ENCODE measurements around the gene CLK3. TPM values are rescaled to one million over a fixed set of nuclear protein-coding genes. Genes with fewer than 3 reads are reported as not detected.

CLK3 gene
- polyA plus RNA-seq, 2 of the 4 experiments (the other 2 are of a cell fraction), result 35.7 to 48.2 TPM

DNA sequence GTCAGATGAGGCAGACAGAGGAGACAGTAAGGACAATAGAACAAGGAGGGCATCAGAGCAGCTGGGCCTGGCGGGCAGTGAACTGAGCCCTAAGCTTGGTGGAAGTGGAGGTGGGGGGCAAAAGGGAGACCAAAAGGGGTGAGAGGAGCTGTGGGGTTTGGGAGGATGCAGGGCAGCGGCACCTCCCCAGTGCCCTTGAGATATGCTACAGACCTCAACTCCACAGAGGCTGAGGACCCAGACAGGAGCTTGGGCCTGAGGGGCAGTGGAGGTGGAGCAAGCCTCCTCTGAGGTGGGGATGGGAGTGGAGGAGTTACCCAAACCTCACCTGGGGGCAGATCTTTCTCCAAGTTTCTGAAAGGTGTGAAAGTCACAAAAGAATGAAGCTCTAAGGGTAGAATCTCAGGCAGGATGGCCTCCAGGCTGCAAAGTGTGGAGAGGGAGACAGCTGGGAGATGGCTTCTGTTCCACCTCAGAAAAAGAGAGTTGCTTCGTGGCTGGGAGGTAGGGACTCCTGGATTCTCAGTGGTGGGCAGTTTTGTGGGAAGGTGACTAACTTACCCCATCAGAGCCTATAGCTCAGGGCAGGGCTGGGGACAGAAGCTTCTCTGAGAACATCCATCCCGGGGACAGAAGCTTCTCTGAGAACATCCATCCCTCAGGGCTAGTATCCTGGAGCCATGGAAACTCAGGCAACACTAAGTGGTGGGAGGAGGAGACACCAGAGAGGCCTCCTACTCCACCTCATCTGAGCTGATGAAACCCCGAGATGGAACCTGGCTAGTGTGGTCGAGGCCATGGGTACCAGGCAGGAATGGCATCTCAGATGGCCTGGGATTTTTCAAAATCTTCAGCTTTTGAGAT lies 2.3 kb upstream of the CLK3 start:
- ATAC-seq (no peak), FAIRE-seq (no peak), DNase-seq (ENCODE audit: low read depth in 1 of 2, low spot score in 1 of 2) (no peak)
- Histone ChIP-seq H3K27ac (peak overlapping the region in 1 of 2 experiments; percentile 98; a peak in 2 of 6 replicates), H3K4me1 (peaks cover 11% of the 10 kb centered on the region; the same call in 1 of the 3 replicates), H3K9me3 (no peaks in the 10 kb centered on the region), H3K4me3 (no peak overlapping the region), H3K4me2 (peak overlapping the region; percentile 86)
- ChIA-PET CTCF (interaction anchor here (0.9 to 3.5 kb wide), 4 partner anchors 8 to 174 kb away, joined by 3 to 17 read pairs (median 6); no protein-coding TSS in a partner anchor), POLR2A (interaction anchor here (1.3 kb wide), 1 partner anchor 15 kb away, joined by 3 read pairs; no protein-coding TSS in a partner anchor)
- no peak for TF ChIP-seq JUN (IDR thresholded peaks at IDR 0.05)
- TF ChIP-seq ZFP36 (IDR thresholded peaks at IDR 0.05; ENCODE audit: borderline replicate concordance, partially characterized antibody), result no peak
- TF ChIP-seq, protein P1, sequence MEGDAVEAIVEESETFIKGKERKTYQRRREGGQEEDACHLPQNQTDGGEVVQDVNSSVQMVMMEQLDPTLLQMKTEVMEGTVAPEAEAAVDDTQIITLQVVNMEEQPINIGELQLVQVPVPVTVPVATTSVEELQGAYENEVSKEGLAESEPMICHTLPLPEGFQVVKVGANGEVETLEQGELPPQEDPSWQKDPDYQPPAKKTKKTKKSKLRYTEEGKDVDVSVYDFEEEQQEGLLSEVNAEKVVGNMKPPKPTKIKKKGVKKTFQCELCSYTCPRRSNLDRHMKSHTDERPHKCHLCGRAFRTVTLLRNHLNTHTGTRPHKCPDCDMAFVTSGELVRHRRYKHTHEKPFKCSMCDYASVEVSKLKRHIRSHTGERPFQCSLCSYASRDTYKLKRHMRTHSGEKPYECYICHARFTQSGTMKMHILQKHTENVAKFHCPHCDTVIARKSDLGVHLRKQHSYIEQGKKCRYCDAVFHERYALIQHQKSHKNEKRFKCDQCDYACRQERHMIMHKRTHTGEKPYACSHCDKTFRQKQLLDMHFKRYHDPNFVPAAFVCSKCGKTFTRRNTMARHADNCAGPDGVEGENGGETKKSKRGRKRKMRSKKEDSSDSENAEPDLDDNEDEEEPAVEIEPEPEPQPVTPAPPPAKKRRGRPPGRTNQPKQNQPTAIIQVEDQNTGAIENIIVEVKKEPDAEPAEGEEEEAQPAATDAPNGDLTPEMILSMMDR (IDR thresholded peaks at IDR 0.05), result no peak
- TF ChIP-seq ZC3H11A (IDR thresholded peaks at IDR 0.05), result no peak
- no peak for TF ChIP-seq NFE2L2 (conservative IDR thresholded peaks at IDR 0.05; ENCODE audit: low read length)
- TF ChIP-seq MYC (IDR thresholded peaks at IDR 0.05; ENCODE audit: borderline replicate concordance, low read length), result no peak
- 85% methylated on average over 6 of the region's 6 CpGs for WGBS (ENCODE audit: missing lambda C conversion rate)

DNA sequence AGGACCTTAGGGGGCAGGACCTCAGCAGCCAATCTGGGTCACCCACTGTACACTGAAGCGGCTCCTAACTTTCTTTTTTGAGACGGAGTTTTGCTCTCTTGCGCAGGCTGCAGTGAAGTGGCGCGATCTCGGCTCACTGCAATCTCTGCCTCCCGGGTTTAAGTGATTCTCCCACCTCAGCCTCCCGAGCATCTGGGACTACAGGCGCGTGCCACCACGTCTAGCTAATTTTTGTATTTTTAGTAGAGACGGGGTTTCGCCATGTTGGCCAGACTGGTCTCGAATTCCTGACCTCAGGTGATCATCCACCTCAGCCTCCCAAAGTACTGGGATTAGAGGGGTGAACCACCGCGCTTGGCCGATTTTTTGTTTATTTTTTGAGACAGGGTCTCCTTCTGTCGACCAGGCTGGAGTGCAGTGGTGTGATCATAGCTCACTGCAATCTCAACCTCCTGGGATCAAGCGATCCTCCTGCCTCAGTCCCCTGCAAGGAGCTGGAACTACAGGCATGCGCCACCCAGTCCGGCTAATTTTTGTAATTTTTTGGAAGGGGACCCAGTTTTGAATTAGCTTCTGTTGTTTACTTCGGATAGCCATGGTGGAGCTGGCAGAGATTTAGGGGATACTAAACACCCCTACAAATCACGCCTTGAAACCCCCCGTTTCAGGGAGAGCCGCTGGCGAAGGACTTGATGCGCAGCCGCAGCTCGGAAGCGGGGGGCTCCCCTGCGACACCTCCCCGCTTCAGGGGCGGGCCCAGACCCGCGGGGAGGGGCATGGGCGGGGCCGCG lies 1.5 kb upstream of the CLK3 start:
- 36% methylated on average over 22 of the region's 38 CpGs for WGBS (ENCODE audit: missing lambda C conversion rate)
- H3K9me3 ChIP-seq, result no peaks in the 10 kb centered on the region
- peak overlapping the region; percentile 86 for H3K4me2 ChIP-seq
- CTCF ChIA-PET, result interaction anchor here (0.9 to 13.4 kb wide), 6 partner anchors 10 to 175 kb away, joined by 3 to 218 read pairs (median 4); no protein-coding TSS in a partner anchor
- peak in 1 of 2 experiments; percentile 64 for DNase-seq (ENCODE audit: low read depth in 1 of 2, low spot score in 1 of 2)
- peak overlapping the region; percentile 91 to 98 for H3K27ac ChIP-seq
- H3K4me1 ChIP-seq, result peaks cover 11% of the 10 kb centered on the region; the same call in 1 of the 3 replicates
- POLR2A ChIA-PET, result interaction anchor here (1.3 to 2.0 kb wide), 3 partner anchors 16 to 73 kb away, joined by 3 to 13 read pairs (median 3); partner anchors contain the start of gene ARID3B
- no peak for FAIRE-seq
- peak overlapping the region; percentile 93 for H3K4me3 ChIP-seq
- ATAC-seq, result no peak
- TF ChIP-seq, protein P1 (IDR thresholded peaks at IDR 0.05), result no peak
- TF ChIP-seq CBX8 (IDR thresholded peaks at IDR 0.05), result no peak
- TF ChIP-seq NPAS2 (CRISPR knock-in tag; IDR thresholded peaks at IDR 0.05; ENCODE audit: borderline replicate concordance), result no peak
- TF ChIP-seq ZSCAN20 (CRISPR knock-in tag; IDR thresholded peaks at IDR 0.05), result no peak
- TF ChIP-seq RARB (CRISPR knock-in tag; IDR thresholded peaks at IDR 0.05), result no peak
- no peak for TF ChIP-seq HOXB5 (CRISPR knock-in tag; IDR thresholded peaks at IDR 0.05)
- TF ChIP-seq RAD21 (conservative IDR thresholded peaks at IDR 0.05 in 1 of 2, IDR thresholded peaks at IDR 0.05 in 1 of 2), result no peak
- TF ChIP-seq, protein P2, sequence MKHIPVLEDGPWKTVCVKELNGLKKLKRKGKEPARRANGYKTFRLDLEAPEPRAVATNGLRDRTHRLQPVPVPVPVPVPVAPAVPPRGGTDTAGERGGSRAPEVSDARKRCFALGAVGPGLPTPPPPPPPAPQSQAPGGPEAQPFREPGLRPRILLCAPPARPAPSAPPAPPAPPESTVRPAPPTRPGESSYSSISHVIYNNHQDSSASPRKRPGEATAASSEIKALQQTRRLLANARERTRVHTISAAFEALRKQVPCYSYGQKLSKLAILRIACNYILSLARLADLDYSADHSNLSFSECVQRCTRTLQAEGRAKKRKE (CRISPR knock-in tag; IDR thresholded peaks at IDR 0.05; ENCODE audit: low read depth), result no peak
- TF ChIP-seq MYC (IDR thresholded peaks at IDR 0.05; ENCODE audit: borderline replicate concordance, low read length), result no peak
- TF ChIP-seq, protein P3, sequence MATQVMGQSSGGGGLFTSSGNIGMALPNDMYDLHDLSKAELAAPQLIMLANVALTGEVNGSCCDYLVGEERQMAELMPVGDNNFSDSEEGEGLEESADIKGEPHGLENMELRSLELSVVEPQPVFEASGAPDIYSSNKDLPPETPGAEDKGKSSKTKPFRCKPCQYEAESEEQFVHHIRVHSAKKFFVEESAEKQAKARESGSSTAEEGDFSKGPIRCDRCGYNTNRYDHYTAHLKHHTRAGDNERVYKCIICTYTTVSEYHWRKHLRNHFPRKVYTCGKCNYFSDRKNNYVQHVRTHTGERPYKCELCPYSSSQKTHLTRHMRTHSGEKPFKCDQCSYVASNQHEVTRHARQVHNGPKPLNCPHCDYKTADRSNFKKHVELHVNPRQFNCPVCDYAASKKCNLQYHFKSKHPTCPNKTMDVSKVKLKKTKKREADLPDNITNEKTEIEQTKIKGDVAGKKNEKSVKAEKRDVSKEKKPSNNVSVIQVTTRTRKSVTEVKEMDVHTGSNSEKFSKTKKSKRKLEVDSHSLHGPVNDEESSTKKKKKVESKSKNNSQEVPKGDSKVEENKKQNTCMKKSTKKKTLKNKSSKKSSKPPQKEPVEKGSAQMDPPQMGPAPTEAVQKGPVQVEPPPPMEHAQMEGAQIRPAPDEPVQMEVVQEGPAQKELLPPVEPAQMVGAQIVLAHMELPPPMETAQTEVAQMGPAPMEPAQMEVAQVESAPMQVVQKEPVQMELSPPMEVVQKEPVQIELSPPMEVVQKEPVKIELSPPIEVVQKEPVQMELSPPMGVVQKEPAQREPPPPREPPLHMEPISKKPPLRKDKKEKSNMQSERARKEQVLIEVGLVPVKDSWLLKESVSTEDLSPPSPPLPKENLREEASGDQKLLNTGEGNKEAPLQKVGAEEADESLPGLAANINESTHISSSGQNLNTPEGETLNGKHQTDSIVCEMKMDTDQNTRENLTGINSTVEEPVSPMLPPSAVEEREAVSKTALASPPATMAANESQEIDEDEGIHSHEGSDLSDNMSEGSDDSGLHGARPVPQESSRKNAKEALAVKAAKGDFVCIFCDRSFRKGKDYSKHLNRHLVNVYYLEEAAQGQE (IDR thresholded peaks at IDR 0.05), result no peak
- TF ChIP-seq NR3C1 (IDR thresholded peaks at IDR 0.05), result no peak
- TF ChIP-seq, protein P4, sequence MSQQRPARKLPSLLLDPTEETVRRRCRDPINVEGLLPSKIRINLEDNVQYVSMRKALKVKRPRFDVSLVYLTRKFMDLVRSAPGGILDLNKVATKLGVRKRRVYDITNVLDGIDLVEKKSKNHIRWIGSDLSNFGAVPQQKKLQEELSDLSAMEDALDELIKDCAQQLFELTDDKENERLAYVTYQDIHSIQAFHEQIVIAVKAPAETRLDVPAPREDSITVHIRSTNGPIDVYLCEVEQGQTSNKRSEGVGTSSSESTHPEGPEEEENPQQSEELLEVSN (IDR thresholded peaks at IDR 0.05; ENCODE audit: borderline replicate concordance, low read depth), result no peak
- TF ChIP-seq ZC3H11A (IDR thresholded peaks at IDR 0.05), result no peak
- TF ChIP-seq, protein P5, sequence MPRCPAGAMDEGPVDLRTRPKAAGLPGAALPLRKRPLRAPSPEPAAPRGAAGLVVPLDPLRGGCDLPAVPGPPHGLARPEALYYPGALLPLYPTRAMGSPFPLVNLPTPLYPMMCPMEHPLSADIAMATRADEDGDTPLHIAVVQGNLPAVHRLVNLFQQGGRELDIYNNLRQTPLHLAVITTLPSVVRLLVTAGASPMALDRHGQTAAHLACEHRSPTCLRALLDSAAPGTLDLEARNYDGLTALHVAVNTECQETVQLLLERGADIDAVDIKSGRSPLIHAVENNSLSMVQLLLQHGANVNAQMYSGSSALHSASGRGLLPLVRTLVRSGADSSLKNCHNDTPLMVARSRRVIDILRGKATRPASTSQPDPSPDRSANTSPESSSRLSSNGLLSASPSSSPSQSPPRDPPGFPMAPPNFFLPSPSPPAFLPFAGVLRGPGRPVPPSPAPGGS (IDR thresholded peaks at IDR 0.05), result no peak
- no peak for TF ChIP-seq FOSB (CRISPR knock-in tag; IDR thresholded peaks at IDR 0.05)
- no peak for TF ChIP-seq CHD4 (IDR thresholded peaks at IDR 0.05; ENCODE audit: borderline replicate concordance)
